Astrocyte of the hippocampus (primary cell): ENCODE measurements around the gene S100A4.
"Not testable (repeated sequence)": the region's sequence is repeated elsewhere in the genome, so short reads cannot be mapped to it uniquely, and the experiment has no call there.

Experiments used
- DNase-seq: peaks from one replicate; pipeline ENCODE4 v3.0.0; 2011; ENCODE audit warnings: low read depth, low spot score

The S100A4 gene

DNA sequence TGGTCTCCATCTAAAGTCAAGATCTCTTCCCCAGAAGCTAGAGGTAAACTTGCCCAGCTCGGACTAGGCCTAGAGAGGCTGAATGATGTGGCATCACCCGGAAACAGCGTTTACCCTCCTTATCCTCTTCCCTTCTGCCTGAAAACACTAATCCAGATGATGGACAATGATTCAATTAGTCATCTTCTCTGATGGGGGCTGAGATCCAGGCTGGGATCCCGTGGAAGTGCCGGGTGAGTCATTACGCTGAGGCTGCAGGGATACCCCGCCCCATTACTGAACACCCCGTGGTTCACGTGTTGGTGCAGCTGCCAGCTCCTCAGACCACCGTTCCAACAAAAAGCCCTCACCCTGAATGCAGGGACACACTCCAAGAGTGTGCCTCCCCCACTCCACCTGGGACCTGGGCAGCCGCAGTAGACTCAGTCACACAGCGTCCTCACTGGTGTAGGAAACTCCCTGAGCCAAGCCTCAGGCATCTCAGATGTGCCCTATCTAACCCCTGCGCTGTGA is 11.9 kb downstream of the S100A4 start:
- DNase-seq: peak; percentile 93

- peak; percentile 92 for DNase-seq
Measured at GRCh38 chr1:153532769-153533599, 12.6 kb downstream of the S100A4 start.

- DNase-seq: no peak
Measured at GRCh38 chr1:153532181-153532580, 13.4 kb downstream of the S100A4 start.

GRCh38 chr1:153531638-153532037 is 14.0 kb downstream of the S100A4 start:
- no peak for DNase-seq

DNA sequence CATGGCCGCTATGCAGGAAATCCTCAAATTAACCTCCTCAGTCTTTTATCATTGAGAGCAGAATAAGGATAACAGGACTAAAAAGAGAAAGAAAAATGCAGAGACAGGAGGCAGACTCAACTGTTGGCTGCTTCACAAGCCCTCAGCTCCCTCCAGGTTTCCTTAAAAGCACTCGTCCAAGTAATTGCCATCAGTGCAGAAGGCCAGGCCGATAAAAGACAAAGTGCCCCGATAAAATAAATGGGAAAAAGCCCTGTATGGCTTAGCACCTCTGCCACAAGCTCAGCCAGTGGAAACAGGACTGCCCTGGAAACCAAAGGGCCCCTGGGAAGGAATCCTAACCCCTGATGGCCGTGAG is 17.9 kb downstream of the S100A4 start:
- no peak for DNase-seq

DNA sequence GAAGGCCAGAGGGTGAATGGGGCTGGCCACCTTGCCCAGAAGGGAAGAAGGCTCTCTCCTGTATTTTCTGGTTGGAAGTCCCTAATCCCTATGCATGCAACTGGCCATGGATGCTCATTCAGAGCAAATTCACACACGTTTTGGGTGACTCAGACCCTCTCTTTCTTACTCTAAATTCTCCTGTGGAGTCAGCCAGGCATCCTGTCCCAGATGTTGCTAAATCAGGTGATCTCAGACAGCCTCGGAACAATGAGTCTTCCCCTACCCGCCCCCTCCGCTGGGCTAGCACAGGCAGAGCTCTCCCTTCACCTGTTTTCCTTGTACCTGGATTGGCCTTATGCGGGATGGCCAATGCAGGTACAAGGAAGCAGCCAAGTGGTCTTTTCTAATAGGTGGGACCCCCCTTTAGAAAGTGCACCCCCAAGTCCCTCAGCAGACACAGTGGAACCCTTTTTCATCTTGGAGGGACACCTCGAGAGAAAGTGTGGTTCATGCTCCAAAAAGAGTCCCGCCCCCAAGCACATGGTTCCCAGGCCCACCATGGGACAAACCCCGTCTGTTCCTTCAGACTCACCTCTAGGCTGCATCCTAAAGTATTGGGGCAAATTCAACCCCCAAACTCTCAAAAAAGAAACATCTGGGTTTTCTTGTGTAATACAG is 18.5 kb downstream of the S100A4 start:
- DNase-seq: no peak

- no peak for DNase-seq
Measured at GRCh38 chr1:153526132-153526543, 19.5 kb downstream of the S100A4 start.

- DNase-seq: no peak
Measured at GRCh38 chr1:153525088-153525728, 20.4 kb downstream of the S100A4 start.

DNA sequence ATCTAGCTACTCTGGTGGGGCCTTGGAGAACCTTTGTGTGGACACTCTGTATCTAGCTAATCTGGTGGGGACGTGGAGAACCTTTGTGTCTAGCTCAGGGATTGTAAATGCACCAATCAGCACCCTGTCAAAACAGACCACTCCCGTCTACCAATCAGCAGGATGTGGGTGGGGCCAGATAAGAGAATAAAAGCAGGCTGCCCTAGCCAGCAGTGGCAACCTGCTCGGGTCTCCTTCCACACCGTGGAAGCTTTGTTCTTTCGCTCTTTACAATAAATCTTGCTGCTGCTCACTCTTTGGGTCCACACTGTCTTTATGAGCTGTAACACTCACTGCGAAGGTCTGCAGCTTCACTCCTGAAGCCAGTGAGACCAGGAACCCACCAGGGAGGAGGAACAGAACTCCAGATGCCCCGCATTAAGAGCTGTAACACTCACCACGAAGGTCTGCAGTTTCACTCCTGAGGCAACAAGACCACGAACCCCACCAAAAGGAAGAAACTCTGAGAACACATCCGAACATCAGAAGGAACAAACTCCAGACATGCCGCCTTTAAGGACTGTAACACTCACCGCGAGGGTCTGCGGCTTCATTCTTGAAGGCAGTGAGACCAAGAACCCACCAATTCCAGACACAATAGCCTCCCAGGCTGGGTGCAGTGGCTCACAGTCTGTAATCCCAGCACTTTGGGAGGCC is 23.1 kb downstream of the S100A4 start:
- DNase-seq: not testable (repeated sequence)

GRCh38 chr1:153521808-153522207 is 23.8 kb downstream of the S100A4 start:
- not testable (repeated sequence) for DNase-seq

DNA sequence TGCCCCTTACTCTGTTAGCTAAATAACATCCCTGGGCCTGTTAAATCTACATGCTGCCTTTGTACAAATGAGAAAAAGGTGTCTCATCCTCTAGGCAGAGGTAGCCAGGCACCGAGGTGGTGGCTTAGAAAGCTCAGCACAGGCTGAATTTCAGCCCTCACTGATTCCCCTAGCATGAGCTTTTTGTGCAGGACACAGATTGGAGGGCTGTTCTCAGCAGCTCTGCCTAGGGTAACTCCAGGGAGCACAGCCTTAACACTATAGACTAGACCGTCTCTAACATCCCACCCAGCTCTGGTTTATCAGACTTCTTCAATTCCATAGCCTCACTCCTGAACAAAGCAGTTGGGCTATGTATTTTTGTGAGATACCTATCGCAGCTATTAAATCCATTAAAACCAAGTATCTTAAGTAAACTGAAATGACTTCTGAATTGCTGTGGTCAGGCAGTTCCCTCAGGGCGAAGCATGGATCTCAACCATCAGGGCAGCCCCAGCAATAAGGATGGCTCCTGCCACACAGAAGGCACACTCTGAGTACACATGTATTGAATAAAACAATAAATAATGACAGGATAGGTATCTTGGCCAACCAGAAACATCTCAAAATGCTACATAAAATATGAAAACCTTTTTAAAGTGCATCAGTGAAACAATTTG is 24.7 kb downstream of the S100A4 start:
- no peak for DNase-seq

- DNase-seq: not testable (repeated sequence)
Measured at GRCh38 chr1:153520137-153520691, 25.4 kb downstream of the S100A4 start.

DNA sequence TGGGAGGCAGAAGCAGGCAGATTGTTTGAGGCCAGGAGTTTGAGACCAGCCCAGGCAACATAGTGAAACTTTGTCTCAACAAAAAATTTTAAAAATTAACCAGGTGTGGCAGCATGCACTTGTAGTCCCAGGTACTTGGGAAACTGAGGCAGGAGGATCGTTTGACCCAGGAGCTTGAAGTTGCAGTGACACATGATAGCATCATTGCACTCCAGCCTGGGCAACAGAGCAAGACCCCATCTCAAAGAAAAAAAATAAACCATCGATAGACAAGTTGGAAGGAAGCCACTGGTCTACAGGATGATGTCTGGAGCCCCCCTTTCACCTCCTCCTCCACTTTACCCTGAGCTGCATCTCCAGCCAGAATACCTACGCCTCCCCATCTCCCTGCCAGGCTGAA is 26.4 kb downstream of the S100A4 start:
- no peak for DNase-seq

GRCh38 chr1:153515504-153516394 is 29.9 kb downstream of the S100A4 start:
- no peak for DNase-seq

DNA sequence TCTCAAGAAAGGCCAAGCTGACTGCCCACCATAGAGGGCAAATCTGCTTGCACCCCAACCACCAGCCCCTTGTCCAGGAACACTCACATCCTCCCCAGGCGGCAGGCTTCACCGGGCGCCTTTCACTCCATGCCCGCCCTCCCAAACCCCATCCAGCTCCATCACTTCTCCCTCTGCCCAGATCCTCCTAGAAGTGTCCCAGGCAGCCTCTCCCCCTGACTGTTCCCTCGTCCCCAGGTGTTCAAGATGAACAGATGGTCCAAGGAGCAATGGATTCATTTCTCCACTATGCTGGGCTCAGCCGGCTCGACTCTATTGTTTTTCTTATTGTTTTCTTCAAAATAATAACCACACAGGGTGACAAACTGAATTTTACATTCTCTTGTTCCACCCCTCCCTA is 31.9 kb downstream of the S100A4 start:
- DNase-seq: no peak

DNA sequence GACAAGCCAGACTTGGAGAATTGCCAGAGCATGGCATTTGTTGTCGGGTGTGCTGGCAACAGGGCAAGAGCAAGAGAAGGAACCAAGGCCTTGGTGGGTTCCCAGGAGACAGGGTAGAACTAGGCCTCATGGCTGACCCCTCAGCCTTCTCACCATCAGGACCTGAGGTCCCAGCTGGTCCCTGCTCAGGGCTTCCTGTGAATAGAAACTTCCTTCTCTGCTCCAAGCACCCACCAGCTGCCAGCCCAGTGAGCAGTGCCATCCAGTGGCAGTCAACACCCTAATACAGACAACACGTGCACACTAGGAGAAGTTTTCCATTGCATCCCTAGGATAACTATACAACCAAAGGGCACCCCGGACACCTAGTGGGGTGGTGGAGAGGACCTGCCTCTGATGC is 32.6 kb downstream of the S100A4 start:
- no peak for DNase-seq

DNA sequence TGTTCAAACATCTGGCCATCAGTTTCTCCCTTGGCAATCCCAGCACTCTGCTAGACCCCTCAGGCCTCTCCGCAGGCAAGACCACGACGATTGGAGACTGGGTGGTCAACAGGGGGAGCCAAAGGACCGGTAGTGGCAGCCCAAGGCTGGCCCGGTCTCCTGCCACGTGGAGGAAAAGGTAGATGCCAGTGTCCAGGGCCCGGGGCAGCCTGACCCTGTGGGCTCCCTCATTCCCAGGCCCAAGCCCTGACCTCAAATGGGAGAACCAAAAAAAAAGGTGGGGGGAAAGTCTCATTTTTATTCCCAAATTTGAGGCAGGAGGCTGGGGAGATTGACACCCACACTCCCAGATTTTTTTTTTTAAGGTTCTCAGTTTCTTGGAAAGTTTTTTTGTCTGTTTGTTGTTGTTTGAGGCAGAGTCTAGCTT is 34.6 kb downstream of the S100A4 start:
- DNase-seq: peak; percentile 90

- DNase-seq: peak; percentile 39
Measured at GRCh38 chr1:153509729-153510354, 35.8 kb downstream of the S100A4 start.

DNA sequence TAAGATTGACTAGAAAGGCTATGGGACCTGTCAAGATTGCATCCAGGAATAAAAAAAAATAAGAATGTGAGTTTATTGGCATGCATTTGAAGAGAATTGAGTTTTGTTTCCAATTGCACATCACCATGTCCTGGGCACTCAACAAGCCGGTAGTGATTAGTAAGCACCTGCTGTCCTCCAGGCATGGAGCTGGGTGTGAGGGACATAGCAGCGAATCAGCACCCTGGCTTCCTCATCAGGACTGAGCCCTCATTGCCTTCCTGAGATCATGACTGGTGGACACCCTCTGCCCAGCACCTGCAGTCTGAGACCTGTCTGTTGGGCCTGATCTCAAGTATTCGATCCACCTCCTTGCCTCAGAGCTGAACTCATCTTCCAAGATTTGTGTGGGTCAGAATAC is 36.6 kb downstream of the S100A4 start:
- DNase-seq: no peak
